Immature natural killer cell (primary cell): ENCODE measurements around the gene CEP41. TPM values are rescaled to one million over a fixed set of nuclear protein-coding genes. Genes with fewer than 3 reads are reported as not detected.
A peak's percentile ranks its signal among the peaks of the same experiment; 100 is the strongest.
"Not testable (repeated sequence)": the region's sequence is repeated elsewhere in the genome, so short reads cannot be mapped to it uniquely, and the experiment has no call there.

ENCODE experiments used
- DNase-seq, 3 donors: peaks; one replicate each; pipeline ENCODE4 v3.0.0; 2022; ENCODE audit warnings: mixed read lengths in 1 of 3
- H3K27ac Mint-ChIP-seq, 6 donors: one replicate each; pipeline ENCODE4 v1.8.0; 2020; ENCODE audit warnings: mixed read lengths in 6 of 6, mild to moderate bottlenecking in 5 of 6, inconsistent platforms in 4 of 6, moderate library complexity in 3 of 6
- H3K27me3 Mint-ChIP-seq, 3 donors: one replicate each; pipeline ENCODE4 v1.8.0; 2020 to 2021; ENCODE audit warnings: low read depth in 3 of 3, mild to moderate bottlenecking in 3 of 3, mixed read lengths in 3 of 3, moderate library complexity in 3 of 3, inconsistent platforms in 1 of 3
- H3K36me3 Mint-ChIP-seq, 3 donors: one replicate each; pipeline ENCODE4 v1.8.0; 2020; ENCODE audit warnings: mixed read lengths in 3 of 3, inconsistent platforms in 2 of 3, mild to moderate bottlenecking in 2 of 3
- H3K4me1 Mint-ChIP-seq, 2 donors: one replicate each; pipeline ENCODE4 v1.8.0; 2020; ENCODE audit warnings: inconsistent platforms in 2 of 2, mild to moderate bottlenecking in 2 of 2, mixed read lengths in 2 of 2, moderate library complexity in 1 of 2
- H3K4me3 Mint-ChIP-seq, 5 donors: one replicate each; pipeline ENCODE4 v1.8.0; 2020; ENCODE audit warnings: mild to moderate bottlenecking in 5 of 5, mixed read lengths in 5 of 5, inconsistent platforms in 3 of 5, moderate library complexity in 3 of 5
- H3K9me3 Mint-ChIP-seq, 6 donors: one replicate each; pipeline ENCODE4 v1.8.0; 2020; ENCODE audit warnings: mild to moderate bottlenecking in 6 of 6, mixed read lengths in 6 of 6, inconsistent platforms in 4 of 6, moderate library complexity in 3 of 6
- polyA plus RNA-seq, 3 donors: library from polyadenylated mRNA; unstranded; fragments of 300-500 nt; fragmentation: Illumina TruSeq; gene quantifications; one replicate each; pipeline ENCODE4 v1.2.3, GENCODE V29; 2021

The CEP41 gene
- polyA plus RNA-seq, 3 donors from 2014 or later = 17.9 to 22.4 (median 20.8) TPM

DNA sequence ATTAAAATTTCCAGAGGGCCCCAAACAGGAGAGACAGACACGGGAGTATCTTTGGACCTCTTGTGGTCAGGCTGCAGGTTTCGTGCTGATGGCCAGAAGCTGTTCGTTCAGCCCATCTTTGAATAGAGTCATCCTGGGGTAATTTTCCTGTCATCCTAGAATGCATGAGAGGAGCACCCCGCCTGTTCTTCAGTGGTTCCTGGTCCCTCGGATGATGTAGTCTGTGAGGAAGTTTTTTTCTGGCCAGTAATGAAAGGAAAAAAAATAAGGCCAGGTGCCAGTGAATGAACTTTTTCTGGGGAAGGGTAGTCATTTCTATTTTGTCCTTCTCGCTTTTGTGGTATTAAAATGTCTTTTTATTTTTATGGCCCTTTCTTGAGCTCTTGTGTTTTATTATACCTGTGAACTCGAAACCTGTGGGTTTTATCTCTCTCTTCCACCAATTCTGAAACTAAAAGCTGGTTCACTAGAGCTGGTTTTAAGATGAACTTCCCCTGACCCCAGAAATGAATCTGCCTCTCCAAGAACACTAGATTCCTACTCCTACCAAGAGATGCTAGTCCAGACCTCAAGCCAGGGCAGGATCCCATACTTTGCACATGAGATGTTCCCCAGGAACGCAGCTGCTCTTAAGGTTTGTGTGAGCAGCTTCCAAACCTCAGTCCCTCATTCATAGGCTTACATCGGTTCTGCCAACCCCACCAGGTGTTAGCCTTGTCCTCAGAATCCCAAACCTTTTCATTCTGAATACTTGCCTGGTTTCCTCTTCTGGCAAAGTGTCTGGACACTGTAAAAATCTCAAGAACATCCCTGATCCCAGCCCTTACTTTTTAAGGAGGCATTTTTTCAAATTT is 35.7 kb upstream of the CEP41 start:
- H3K27ac Mint-ChIP-seq = no peak overlapping the region
- peaks cover 4 to 12% (median 8%) of the 10 kb centered on the region in 3 donors for H3K27me3 Mint-ChIP-seq
- H3K36me3 Mint-ChIP-seq = no peaks in the 10 kb centered on the region
- peaks cover 0 to 2% (median 0%) of the 10 kb centered on the region in 6 donors for H3K9me3 Mint-ChIP-seq
- no peak overlapping the region for H3K4me3 Mint-ChIP-seq
- no peak for DNase-seq
- no peaks in the 10 kb centered on the region for H3K4me1 Mint-ChIP-seq

DNA sequence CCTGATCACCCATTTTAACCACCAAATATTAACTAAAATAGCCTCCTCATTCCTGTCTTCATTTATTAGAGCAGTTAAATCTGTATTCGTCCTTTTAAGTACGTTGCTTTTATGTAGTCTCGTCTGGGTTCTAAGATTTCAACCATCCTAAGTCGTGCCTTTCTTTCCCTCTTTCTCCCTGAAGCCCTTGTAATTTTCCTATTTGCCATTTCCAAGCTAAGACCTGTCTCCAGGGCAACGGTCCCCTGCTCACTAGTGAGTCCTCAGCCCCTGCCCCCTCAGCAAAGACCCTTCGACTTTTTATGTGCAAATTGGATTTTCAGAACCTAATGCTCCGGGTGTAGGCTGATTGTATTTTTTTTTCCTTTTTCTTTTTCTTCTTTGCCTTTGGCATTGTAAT is 35.0 kb upstream of the CEP41 start:
- Mint-ChIP-seq H3K4me1 (no peaks in the 10 kb centered on the region), H3K27me3 (peaks cover 4 to 12% (median 10%) of the 10 kb centered on the region in 3 donors), H3K9me3 (peaks cover 0 to 2% (median 0%) of the 10 kb centered on the region in 6 donors), H3K27ac (no peak overlapping the region), H3K4me3 (no peak overlapping the region), H3K36me3 (no peaks in the 10 kb centered on the region)
- DNase-seq = no peak

DNA sequence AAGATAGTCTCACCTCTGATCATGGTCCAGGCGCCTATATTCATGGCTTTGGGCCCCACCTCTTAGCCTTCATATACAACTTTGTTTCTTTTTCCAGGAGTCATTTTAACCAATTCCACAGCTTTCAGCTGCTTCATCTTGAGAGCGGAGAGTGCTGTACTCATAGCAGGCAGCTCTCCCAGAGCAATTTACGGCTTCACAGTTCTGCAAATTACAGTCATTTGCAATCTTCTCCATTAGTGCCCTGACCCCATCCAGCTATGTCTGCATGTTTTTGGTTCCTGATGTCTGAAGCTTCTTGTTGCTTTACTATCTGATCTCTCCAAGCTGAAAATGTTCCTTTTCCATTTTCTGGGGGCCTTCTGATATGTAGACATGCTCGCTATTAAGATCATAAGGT is 33.1 kb upstream of the CEP41 start:
- Mint-ChIP-seq H3K36me3 (no peaks in the 10 kb centered on the region), H3K27me3 (peaks cover 7 to 15% (median 12%) of the 10 kb centered on the region in 3 donors), H3K4me1 (no peaks in the 10 kb centered on the region), H3K27ac (no peak overlapping the region), H3K9me3 (peaks cover 0 to 2% (median 0%) of the 10 kb centered on the region in 6 donors), H3K4me3 (no peak overlapping the region)
- DNase-seq = no peak

DNA sequence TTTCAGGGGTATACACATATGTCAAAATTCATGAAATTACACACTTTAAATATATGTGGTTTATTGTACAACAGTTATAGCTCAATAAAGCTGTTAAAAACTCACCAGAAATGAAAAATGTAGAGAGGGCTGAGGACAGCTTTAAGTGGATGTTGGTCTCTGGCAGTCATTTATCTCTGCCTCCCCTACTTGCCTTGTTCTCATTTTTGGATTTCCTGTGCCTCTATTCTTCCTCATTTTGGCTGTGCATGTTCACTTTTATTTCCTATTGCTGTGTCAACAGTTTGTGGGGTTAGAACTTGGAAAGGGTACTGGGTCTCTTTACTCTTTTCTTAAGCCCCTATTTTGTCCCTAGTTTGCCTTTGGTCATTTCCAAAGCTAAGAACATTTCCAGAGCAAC is 32.5 kb upstream of the CEP41 start:
- Mint-ChIP-seq H3K4me1 (no peaks in the 10 kb centered on the region), H3K4me3 (no peak overlapping the region), H3K36me3 (no peaks in the 10 kb centered on the region), H3K27me3 (peaks cover 7 to 15% (median 11%) of the 10 kb centered on the region in 3 donors), H3K27ac (no peak overlapping the region), H3K9me3 (peaks cover 0 to 2% (median 0%) of the 10 kb centered on the region in 6 donors)
- DNase-seq = no peak

DNA sequence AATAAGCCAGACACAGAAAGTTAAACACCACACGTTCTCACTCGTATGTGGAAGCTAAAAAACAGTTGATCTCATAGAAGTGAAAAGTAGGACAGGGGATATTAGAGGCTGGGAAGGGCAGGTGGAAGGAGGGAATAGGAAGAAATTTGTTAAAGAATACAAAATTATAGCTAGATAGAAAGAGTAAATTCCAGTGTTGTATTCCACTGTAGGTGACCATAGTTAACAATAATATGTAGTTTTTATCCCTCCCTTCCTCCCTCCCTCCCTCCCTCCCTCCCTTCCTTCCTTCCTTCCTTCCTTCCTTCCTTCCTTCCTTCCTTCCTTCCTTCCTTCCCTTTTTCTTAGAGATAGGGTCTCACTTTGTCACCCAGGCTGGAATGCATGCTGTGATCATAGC is 31.2 kb upstream of the CEP41 start:
- H3K27me3 Mint-ChIP-seq = peaks cover 9 to 13% (median 12%) of the 10 kb centered on the region in 3 donors

DNA sequence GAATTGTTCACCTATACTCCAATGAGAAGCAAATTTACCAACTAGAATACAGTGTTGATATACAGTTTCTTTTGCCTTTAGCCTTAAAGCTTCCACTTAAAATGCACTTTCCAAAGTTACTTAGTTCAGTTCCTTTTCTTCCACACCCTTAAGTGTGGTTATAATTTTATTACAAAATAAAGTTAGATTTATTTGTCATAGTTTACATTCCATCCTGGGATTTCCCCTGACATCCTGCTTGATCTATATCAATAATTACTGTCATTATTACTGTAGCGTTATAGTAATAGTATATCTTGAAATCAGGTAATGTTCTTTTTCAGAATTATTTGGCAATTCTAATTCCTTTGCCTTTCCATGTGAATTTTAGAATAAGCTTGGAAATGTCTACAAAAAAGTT is 27.8 kb upstream of the CEP41 start:
- peaks cover 0 to 5% (median 0%) of the 10 kb centered on the region in 3 donors for H3K36me3 Mint-ChIP-seq
- H3K27me3 Mint-ChIP-seq = peaks cover 3 to 9% (median 9%) of the 10 kb centered on the region in 3 donors
- H3K27ac Mint-ChIP-seq = no peak overlapping the region
- no peak for DNase-seq
- no peaks in the 10 kb centered on the region for H3K4me1 Mint-ChIP-seq
- no peak overlapping the region for H3K4me3 Mint-ChIP-seq
- no peaks in the 10 kb centered on the region for H3K9me3 Mint-ChIP-seq

More for the DNA sequence above, 31.2 kb upstream of the CEP41 start:
- Mint-ChIP-seq H3K27ac (no peak overlapping the region), H3K4me1 (no peaks in the 10 kb centered on the region), H3K4me3 (no peak overlapping the region), H3K36me3 (no peaks in the 10 kb centered on the region), H3K9me3 (peaks cover 0 to 1% (median 0%) of the 10 kb centered on the region in 6 donors)
- DNase-seq = no peak

DNA sequence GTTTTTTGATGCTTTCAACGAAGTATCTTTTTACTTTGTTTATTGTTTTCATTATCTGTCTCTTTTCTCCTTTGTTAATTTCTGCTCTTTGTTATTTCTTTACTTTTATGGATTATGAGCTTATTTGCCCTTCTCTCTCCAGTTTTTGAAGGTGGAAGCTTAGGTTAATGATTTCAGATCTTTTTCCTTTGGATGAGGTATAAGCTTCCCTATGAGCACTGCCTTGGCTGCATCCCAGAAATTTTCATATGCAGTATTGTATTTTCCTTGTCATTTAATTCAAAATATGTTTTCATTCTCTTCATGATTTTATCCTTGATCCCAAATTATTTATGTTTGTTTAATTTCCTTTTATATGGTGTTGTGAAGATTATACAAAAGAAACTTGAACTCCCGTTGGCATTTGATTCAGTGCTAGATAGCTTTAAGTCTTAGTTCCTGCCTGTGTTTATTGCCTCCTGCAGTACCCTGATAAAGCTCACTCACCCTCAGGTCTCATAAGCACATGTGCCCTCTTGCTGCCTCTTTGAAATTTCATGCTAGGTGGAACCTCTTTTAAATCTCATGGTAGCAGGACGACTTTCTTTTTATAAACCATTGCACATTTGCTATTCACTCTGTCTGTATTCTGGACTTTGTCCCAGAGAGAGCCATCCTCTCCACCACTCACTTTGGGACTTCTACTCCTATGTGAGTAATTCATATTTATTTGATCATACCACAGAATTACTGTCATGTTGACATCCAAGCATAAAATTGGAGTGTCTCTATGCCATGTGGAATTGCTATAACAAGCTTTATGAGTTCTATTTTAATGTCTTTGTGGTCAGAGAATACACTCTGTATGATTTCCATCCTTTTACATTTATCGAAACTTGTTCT is 23.0 kb upstream of the CEP41 start:
- DNase-seq = no peak
- H3K27me3 Mint-ChIP-seq = peaks cover 0 to 3% (median 2%) of the 10 kb centered on the region in 3 donors
- H3K4me1 Mint-ChIP-seq = peaks cover 2 to 4% of the 10 kb centered on the region in 2 donors
- no peak overlapping the region for H3K27ac Mint-ChIP-seq
- peaks cover 0 to 11% (median under 1%) of the 10 kb centered on the region in 6 donors for H3K9me3 Mint-ChIP-seq
- peaks cover 0 to 12% (median 0%) of the 10 kb centered on the region in 3 donors for H3K36me3 Mint-ChIP-seq
- H3K4me3 Mint-ChIP-seq = no peak overlapping the region

DNA sequence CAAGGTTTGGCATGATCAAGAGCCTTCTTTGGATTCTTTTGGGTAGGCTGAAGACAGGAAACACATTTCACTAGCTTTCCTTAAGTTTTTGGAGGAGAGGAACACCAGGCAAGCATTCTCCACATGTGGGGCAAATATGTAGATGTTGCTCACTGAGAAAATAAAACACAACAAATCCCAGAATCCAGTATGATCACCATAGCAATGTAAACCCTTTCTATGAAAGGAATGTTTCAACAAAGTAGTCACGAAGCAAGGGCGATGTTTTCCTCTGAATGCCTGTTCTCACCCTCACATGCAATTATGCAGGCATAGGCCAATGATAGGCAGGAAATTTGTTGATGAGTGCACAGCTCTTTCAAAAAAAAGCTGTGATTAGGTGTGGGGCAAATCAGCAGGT is 20.5 kb upstream of the CEP41 start:
- no peak for DNase-seq
- H3K9me3 Mint-ChIP-seq = peaks cover 0 to 11% (median under 1%) of the 10 kb centered on the region in 6 donors
- H3K27me3 Mint-ChIP-seq = no peaks in the 10 kb centered on the region
- H3K4me3 Mint-ChIP-seq = no peak overlapping the region
- peaks cover 0 to 15% (median 0%) of the 10 kb centered on the region in 3 donors for H3K36me3 Mint-ChIP-seq
- H3K4me1 Mint-ChIP-seq = peaks cover 12 to 14% of the 10 kb centered on the region in 2 donors
- H3K27ac Mint-ChIP-seq = no peak overlapping the region

DNA sequence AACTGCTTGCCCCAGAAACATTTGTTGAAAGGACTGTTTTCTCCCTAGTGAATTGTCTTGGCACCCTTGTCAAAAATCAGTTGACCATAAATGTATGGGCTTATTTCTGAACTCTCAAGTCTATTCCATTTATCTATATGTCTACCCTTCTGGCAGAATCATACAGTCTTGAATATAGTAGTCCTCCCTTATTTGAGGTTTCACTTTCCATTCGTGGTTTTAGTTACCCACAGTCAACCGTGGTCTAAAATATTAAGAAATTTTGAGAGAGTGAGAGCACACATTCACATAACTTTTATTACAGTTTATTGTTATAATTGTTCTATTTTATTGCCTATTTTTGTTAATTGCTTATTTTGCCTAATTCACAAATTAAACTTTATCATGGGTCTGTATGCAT is 17.4 kb upstream of the CEP41 start:
- peak; percentile 18 to 40 (median 34) for DNase-seq
- H3K27ac Mint-ChIP-seq = peak overlapping the region; percentile 9 to 79 (median 54)
- peaks cover 0 to 1% (median 0%) of the 10 kb centered on the region in 3 donors for H3K27me3 Mint-ChIP-seq
- peaks cover 0 to 11% (median under 1%) of the 10 kb centered on the region in 6 donors for H3K9me3 Mint-ChIP-seq
- H3K36me3 Mint-ChIP-seq = peaks cover 0 to 10% (median 0%) of the 10 kb centered on the region in 3 donors
- H3K4me1 Mint-ChIP-seq = peaks cover 12 to 14% of the 10 kb centered on the region in 2 donors
- peak overlapping the region; percentile 8 to 79 (median 72) for H3K4me3 Mint-ChIP-seq

DNA sequence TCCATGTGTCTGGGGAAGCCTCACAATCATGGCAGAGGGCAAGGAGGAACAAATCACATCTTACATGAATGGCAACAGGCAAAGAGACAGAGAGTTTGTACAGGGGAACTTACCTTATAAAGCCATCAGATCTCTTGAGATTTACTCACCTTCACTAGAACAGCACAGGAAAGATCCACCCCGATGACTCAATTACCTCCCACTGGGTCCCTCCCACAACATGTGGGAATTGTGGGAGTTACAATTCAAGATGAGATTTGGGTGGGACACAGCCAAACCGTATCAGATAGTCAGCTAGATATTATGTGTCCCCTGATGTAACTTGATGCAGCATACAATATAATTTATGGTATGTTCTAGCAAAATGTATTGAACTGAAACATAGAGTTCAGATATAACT is 14.1 kb upstream of the CEP41 start:
- Mint-ChIP-seq H3K27ac (no peak overlapping the region), H3K4me1 (peaks cover 12 to 14% of the 10 kb centered on the region in 2 donors), H3K27me3 (peaks cover 0 to 1% (median 0%) of the 10 kb centered on the region in 3 donors), H3K4me3 (no peak overlapping the region), H3K9me3 (peaks cover 0 to 11% (median under 1%) of the 10 kb centered on the region in 6 donors), H3K36me3 (peaks cover 0 to 9% (median 0%) of the 10 kb centered on the region in 3 donors)
- no peak for DNase-seq

DNA sequence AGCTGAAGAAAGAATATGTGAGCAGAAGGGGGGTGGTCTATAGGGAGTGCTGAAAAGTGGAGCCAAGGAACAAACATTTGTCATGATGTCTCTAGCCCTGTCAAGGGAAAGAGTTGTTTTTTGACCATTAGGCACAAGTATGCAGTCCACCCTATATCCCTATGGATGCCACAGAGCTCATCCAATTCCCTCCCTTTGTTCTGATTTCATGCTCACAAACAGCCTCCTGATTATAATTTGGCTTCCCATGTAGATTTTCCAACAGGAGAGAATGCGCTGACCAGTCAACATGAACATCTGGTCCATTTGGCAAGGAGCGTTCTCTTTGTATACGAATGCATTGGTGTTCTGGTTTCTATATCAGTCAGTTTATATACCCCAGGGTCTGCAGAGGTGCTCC is 12.1 kb upstream of the CEP41 start:
- peaks cover 0 to 5% (median 0%) of the 10 kb centered on the region in 3 donors for H3K36me3 Mint-ChIP-seq
- no peak overlapping the region for H3K27ac Mint-ChIP-seq
- DNase-seq = no peak
- H3K27me3 Mint-ChIP-seq = peaks cover 0 to 2% (median 1%) of the 10 kb centered on the region in 3 donors
- H3K4me1 Mint-ChIP-seq = peaks cover 1% of the 10 kb centered on the region in 2 donors
- H3K9me3 Mint-ChIP-seq = peaks cover 0 to 4% (median 0%) of the 10 kb centered on the region in 6 donors
- H3K4me3 Mint-ChIP-seq = no peak overlapping the region

DNA sequence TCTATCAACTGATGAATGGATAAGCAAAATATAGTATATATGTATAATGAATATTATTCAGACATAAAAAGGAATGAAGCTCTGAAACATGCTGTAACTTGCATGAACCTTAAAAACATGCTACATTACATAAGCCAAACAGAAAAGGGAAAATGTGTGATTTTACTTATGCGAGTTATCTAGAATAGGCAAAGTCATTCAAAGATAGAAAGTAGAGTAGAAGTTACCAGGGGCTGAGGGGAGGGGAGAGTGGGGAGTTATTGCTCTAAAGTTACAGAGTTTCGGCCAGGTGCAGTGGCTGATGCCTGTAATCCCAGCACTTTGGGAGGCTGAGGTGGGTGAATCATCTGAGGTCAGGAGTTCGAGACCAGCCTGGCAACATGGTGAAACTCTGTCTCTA is 10.5 kb upstream of the CEP41 start:
- not testable (repeated sequence) for H3K4me1 Mint-ChIP-seq, H3K36me3 Mint-ChIP-seq, H3K27me3 Mint-ChIP-seq, H3K9me3 Mint-ChIP-seq, DNase-seq, H3K27ac Mint-ChIP-seq, H3K4me3 Mint-ChIP-seq

DNA sequence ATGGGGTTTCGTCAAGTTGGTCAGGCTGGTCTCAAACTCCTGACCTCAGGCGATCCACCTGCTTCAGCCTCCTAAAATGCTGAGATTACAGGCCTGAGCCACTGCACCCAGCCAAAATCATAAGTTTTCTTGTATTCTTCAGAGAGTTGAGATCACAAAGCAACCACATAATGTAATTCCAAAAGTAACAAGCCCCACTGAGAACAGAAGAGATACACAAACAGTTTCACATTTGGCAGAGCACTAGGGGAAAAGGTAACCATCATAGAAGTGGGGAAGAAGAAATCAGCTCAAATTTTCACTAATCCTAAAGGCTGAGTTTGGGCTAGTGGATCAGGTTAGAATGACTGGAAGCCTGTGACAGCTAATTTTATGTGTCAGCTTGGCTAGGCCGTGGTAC is 5.4 kb upstream of the CEP41 start:
- H3K4me1 Mint-ChIP-seq = peaks cover 7 to 11% of the 10 kb centered on the region in 2 donors
- peaks cover 0 to 4% (median 0%) of the 10 kb centered on the region in 6 donors for H3K9me3 Mint-ChIP-seq
- H3K36me3 Mint-ChIP-seq = peaks cover 0 to 13% (median 5%) of the 10 kb centered on the region in 3 donors
- H3K27ac Mint-ChIP-seq = no peak overlapping the region
- no peak overlapping the region for H3K4me3 Mint-ChIP-seq
- peaks cover 0 to 2% (median 0%) of the 10 kb centered on the region in 3 donors for H3K27me3 Mint-ChIP-seq
- no peak for DNase-seq
